Natural killer cell treated with Interleukin-12 subunit alpha and Interleukin-12 subunit beta and Interleukin-15 and Interleukin-18, amount 100 ng/mL, for 72 hours (primary cell): ENCODE data around the gene STX1A. TPM values are rescaled to one million over a fixed set of nuclear protein-coding genes. Genes with fewer than 3 reads are reported as not detected.
"Not testable (repeated sequence)": the region's sequence is repeated elsewhere in the genome, so short reads cannot be mapped to it uniquely, and the experiment has no call there.

Experiments
- ATAC-seq, 2 donors: fragments of 150-1000 bp; cut with Tn5 transposase in 1 of 2; sonication (Bioruptor Pico), chemical (Tn5 transposase) in 1 of 2; 2 replicates each; pipeline ENCODE4 v1.10.0; 2021
- DNase-seq: peaks from one replicate; pipeline ENCODE4 v3.0.0; 2022; ENCODE audit warnings: low spot score
- H3K27ac Mint-ChIP-seq, 2 donors: 1 replicate in 1 of 2; 2 replicates in 1 of 2; pipeline ENCODE4 v1.8.0; 2022; ENCODE audit warnings: mixed read lengths in 2 of 2, mild to moderate bottlenecking in 1 of 2, moderate library complexity in 1 of 2
- H3K27me3 Mint-ChIP-seq, 2 donors: 1 replicate in 1 of 2; 2 replicates in 1 of 2; pipeline ENCODE4 v1.8.0; 2022; ENCODE audit warnings: mixed read lengths in 2 of 2
- H3K36me3 Mint-ChIP-seq: one replicate; pipeline ENCODE4 v1.8.0; 2022; ENCODE audit warnings: mixed read lengths
- H3K4me1 Mint-ChIP-seq, 2 donors: 1 replicate in 1 of 2; 2 replicates in 1 of 2; pipeline ENCODE4 v1.8.0; 2022; ENCODE audit warnings: low read depth in 2 of 2, mixed read lengths in 2 of 2, mild to moderate bottlenecking in 1 of 2
- H3K4me3 Mint-ChIP-seq: one replicate; pipeline ENCODE4 v1.8.0; 2022; ENCODE audit warnings: mixed read lengths
- H3K9me3 Mint-ChIP-seq: 2 replicates; pipeline ENCODE4 v1.8.0; 2022; ENCODE audit warnings: mixed read lengths
- total RNA-seq, 2 donors: library from RNA; stranded (reverse); gene quantifications; one replicate each; pipeline ENCODE4 v1.2.3, GENCODE V29; 2022

Gene STX1A
- total RNA-seq, 2 donors from 2014 or later = 17.8 to 23.2 TPM

DNA sequence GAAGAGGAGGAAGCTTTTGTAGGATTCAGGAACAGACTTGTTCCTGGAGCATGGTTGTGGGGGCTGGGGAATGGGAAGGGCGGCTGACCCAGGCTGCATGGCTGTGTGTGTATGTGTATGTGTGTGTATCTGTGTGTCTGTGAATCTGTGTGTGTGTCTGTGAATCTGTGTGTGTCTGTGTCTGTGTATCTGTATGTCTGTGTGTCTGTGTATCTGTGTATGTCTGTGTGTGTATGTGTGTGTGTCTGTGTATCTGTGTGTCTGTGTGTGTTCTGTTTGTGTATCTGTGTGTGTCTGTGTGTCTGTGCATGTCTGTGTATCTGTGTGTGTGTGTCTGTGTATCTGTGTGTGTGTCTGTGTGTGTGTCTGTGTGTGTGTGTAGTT is 6.6 kb upstream of the STX1A start:
- Mint-ChIP-seq H3K27me3 (peaks cover 7 to 18% of the 10 kb centered on the region in 2 donors), H3K4me1 (no peaks in the 10 kb centered on the region), H3K4me3 (no peak overlapping the region), H3K27ac (no peak overlapping the region), H3K9me3 (no peaks in the 10 kb centered on the region), H3K36me3 (no peaks in the 10 kb centered on the region)
- DNase-seq (no peak), ATAC-seq (peak; percentile 6 to 41)

- ATAC-seq = no peak
- Mint-ChIP-seq H3K9me3 (no peaks in the 10 kb centered on the region), H3K4me3 (no peak overlapping the region), H3K36me3 (no peaks in the 10 kb centered on the region), H3K27me3 (peaks cover 9 to 18% of the 10 kb centered on the region in 2 donors), H3K4me1 (peaks cover 4 to 6% of the 10 kb centered on the region in 2 donors), H3K27ac (no peak overlapping the region)
- no peak for DNase-seq
These were observed 4.3 kb upstream of the STX1A start for GRCh38 chr7:73723813-73724212.

DNA sequence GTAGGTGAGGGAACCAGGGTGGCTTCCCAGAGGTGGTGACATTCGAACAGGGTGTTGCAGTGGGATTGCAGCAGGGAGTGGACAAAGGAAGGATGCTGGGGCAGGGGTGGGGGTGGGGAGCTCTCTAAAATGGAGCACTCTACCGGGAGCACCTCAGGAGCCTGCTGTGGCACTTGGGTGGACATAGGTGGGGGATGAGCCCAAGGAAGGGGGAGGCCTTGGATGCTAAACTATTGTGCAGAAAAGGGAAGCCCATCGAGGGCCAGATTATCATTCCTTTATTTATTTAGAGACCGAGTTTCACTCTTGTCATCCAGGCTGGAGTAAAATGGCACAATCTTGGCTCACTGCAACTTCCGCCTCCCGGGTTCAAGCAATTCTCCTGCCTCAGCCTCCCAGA is 3.3 kb upstream of the STX1A start:
- ATAC-seq = no peak
- Mint-ChIP-seq H3K4me3 (no peak overlapping the region), H3K9me3 (no peaks in the 10 kb centered on the region), H3K36me3 (no peaks in the 10 kb centered on the region), H3K4me1 (peaks cover 8 to 15% of the 10 kb centered on the region in 2 donors), H3K27ac (no peak overlapping the region), H3K27me3 (peaks cover 6 to 8% of the 10 kb centered on the region in 2 donors)
- no peak for DNase-seq

- H3K4me1 Mint-ChIP-seq = peaks cover 12 to 19% of the 10 kb centered on the region in 2 donors
- not testable (repeated sequence) for H3K27me3 Mint-ChIP-seq, H3K9me3 Mint-ChIP-seq, H3K4me3 Mint-ChIP-seq, DNase-seq, H3K36me3 Mint-ChIP-seq, H3K27ac Mint-ChIP-seq, ATAC-seq
These were observed 2.7 kb upstream of the STX1A start for GRCh38 chr7:73722182-73722581.

GRCh38 chr7:73721377-73721817 is 1.9 kb upstream of the STX1A start:
- Mint-ChIP-seq H3K4me1 (peaks cover 18 to 25% of the 10 kb centered on the region in 2 donors), H3K27me3 (peaks cover 6 to 7% of the 10 kb centered on the region in 2 donors), H3K36me3 (no peaks in the 10 kb centered on the region), H3K9me3 (no peaks in the 10 kb centered on the region), H3K4me3 (peak overlapping the region; percentile 40), H3K27ac (no peak overlapping the region)
- ATAC-seq (no peak), DNase-seq (no peak)

- not testable (repeated sequence) for H3K27me3 Mint-ChIP-seq, ATAC-seq, DNase-seq, H3K9me3 Mint-ChIP-seq, H3K36me3 Mint-ChIP-seq
- Mint-ChIP-seq H3K27ac (peak overlapping the region; percentile 22 to 73), H3K4me1 (peaks cover 18 to 27% of the 10 kb centered on the region in 2 donors), H3K4me3 (peak overlapping the region; percentile 83)
These were observed 974 bp upstream of the STX1A start for GRCh38 chr7:73720443-73720842.

DNA sequence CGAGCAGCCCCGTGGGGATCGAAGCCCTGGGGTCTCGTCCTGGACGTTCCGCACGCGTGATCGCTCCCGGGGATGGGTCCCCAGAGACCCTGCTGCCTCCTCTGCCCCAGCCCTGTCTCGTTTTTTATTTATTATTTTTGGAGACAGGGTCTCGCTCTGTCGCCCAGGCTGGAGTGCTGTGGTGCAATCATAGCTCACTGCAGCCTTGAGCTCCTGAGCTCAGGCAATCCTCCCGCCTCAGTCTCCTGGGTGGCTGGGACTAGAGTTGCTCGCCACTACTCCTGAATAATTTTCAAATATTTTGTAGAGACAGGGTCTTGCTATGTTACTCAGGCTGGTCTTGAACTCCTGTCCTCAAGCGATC is 319 bp upstream of the STX1A start:
- peak overlapping the region; percentile 83 for H3K4me3 Mint-ChIP-seq
- no peaks in the 10 kb centered on the region for H3K36me3 Mint-ChIP-seq
- ATAC-seq = no peak
- DNase-seq = no peak
- H3K4me1 Mint-ChIP-seq = peaks cover 18 to 27% of the 10 kb centered on the region in 2 donors
- H3K9me3 Mint-ChIP-seq = no peaks in the 10 kb centered on the region
- H3K27ac Mint-ChIP-seq = peak overlapping the region; percentile 22 to 73
- H3K27me3 Mint-ChIP-seq = peaks cover 6 to 7% of the 10 kb centered on the region in 2 donors

DNA sequence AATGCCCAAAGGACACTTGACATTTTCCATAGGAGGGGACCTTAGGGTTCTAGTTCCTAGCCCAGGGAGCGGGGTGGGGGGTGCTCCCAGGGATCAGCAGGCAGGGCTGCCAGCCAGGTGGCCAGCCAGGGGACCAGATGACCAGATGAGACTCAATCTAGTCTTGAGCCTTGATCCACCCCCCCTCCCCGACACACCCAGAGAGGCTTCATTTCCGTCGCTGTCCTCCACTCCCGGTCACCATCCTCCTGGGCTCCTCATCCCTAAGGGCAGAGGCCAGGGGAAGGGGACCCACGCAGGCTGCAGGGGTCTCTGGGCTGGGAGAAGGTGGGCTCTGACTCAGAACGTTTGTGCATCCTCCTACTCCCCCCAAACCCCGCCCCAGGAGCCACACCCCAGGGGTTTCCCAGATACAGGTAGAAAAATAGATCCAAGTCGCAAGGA is 1.0 kb downstream of the STX1A start:
- Mint-ChIP-seq H3K4me1 (peaks cover 18 to 27% of the 10 kb centered on the region in 2 donors), H3K27me3 (peaks cover 6 to 7% of the 10 kb centered on the region in 2 donors), H3K4me3 (peak overlapping the region; percentile 85), H3K9me3 (no peaks in the 10 kb centered on the region), H3K36me3 (no peaks in the 10 kb centered on the region), H3K27ac (peak overlapping the region; percentile 45 to 73)
- ATAC-seq = peak in 1 of 2 donors; percentile 3
- no peak for DNase-seq

DNA sequence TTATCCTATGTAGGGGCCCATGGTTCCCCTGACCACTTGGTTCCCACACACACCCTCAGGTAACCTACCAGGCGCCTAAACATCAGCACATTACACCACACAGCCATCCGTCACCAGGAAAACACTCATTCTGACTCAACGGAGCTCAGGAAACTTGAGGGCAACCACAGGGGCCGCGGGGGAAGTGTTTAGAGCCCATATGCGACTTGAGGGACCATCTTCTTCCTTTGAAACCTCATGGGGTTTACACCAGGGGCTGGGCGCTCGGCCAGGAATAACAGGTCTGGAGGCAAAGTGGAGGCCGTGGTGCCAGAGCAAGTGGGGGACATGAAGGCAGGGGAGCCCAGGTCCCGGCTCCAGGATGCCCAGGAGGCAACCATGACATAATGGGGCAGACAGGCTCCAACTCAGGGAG is 1.5 kb downstream of the STX1A start:
- Mint-ChIP-seq H3K27me3 (peaks cover 6 to 7% of the 10 kb centered on the region in 2 donors), H3K36me3 (no peaks in the 10 kb centered on the region), H3K4me3 (peak overlapping the region; percentile 85), H3K4me1 (peaks cover 20 to 30% of the 10 kb centered on the region in 2 donors), H3K9me3 (no peaks in the 10 kb centered on the region), H3K27ac (peak overlapping the region; percentile 45 to 73)
- ATAC-seq = peak; percentile 80 to 82
- peak; percentile 89 for DNase-seq

- ATAC-seq = no peak
- H3K27ac Mint-ChIP-seq = peak overlapping the region; percentile 45 to 73
- H3K27me3 Mint-ChIP-seq = peaks cover 6 to 7% of the 10 kb centered on the region in 2 donors
- no peaks in the 10 kb centered on the region for H3K9me3 Mint-ChIP-seq
- no peaks in the 10 kb centered on the region for H3K36me3 Mint-ChIP-seq
- peaks cover 24 to 37% of the 10 kb centered on the region in 2 donors for H3K4me1 Mint-ChIP-seq
- H3K4me3 Mint-ChIP-seq = peak overlapping the region; percentile 85
- no peak for DNase-seq
These were observed 2.3 kb downstream of the STX1A start for GRCh38 chr7:73717025-73717807.

DNA sequence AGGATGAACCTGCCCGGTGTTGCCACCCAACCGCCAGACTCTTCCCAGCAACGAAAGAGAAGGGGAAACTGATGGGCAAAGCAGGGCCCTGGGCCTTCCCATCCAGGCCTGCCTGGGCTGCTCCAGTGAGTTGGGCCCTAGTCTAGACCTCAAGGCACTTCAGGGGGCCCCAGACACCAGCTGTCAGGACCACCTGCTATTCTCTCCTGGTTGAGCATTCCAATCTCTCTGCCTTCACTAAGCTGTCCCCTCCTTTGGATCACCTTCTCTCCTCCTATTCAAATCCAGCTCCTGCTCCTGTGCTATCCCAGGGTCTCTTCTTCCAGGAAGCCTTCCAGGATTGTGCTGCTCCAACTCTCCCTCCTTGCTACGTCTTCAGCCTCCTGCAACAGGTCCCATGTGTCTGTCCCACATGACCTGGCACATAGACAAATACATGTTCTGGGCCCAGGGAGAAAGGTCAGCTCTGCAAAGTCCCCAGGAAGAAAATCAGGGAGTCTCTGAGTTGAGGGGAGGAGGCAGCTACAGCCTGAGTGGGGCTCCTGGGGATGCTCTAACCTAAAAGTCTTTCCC is 3.1 kb downstream of the STX1A start:
- H3K4me1 Mint-ChIP-seq = peaks cover 26 to 37% of the 10 kb centered on the region in 2 donors
- peak overlapping the region in 1 of 2 donors; percentile 33 for H3K27ac Mint-ChIP-seq
- no peak for DNase-seq
- H3K36me3 Mint-ChIP-seq = no peaks in the 10 kb centered on the region
- H3K27me3 Mint-ChIP-seq = peaks cover 6 to 7% of the 10 kb centered on the region in 2 donors
- ATAC-seq = no peak
- H3K9me3 Mint-ChIP-seq = no peaks in the 10 kb centered on the region
- no peak overlapping the region for H3K4me3 Mint-ChIP-seq

GRCh38 chr7:73715648-73716317 is 3.7 kb downstream of the STX1A start:
- peaks cover 26 to 37% of the 10 kb centered on the region in 2 donors for H3K4me1 Mint-ChIP-seq
- DNase-seq (no peak), ATAC-seq (peak in 1 of 2 donors; percentile 26)
- peaks cover 6 to 7% of the 10 kb centered on the region in 2 donors for H3K27me3 Mint-ChIP-seq
- H3K27ac Mint-ChIP-seq = no peak overlapping the region
- H3K9me3 Mint-ChIP-seq = no peaks in the 10 kb centered on the region
- no peak overlapping the region for H3K4me3 Mint-ChIP-seq
- H3K36me3 Mint-ChIP-seq = no peaks in the 10 kb centered on the region

- not testable (repeated sequence) for DNase-seq, H3K27me3 Mint-ChIP-seq, H3K4me3 Mint-ChIP-seq, ATAC-seq, H3K36me3 Mint-ChIP-seq, H3K27ac Mint-ChIP-seq, H3K9me3 Mint-ChIP-seq
- peaks cover 22 to 27% of the 10 kb centered on the region in 2 donors for H3K4me1 Mint-ChIP-seq
These were observed 6.2 kb downstream of the STX1A start for GRCh38 chr7:73713319-73713718.

GRCh38 chr7:73712773-73713172 is 6.7 kb downstream of the STX1A start:
- DNase-seq (no peak), ATAC-seq (no peak)
- Mint-ChIP-seq H3K36me3 (no peaks in the 10 kb centered on the region), H3K27ac (no peak overlapping the region), H3K9me3 (no peaks in the 10 kb centered on the region), H3K27me3 (no peaks in the 10 kb centered on the region), H3K4me1 (peaks cover 17 to 22% of the 10 kb centered on the region in 2 donors), H3K4me3 (no peak overlapping the region)
